K562 (cell line): Measurements from ENCODE around the gene SLC7A10. TPM values are rescaled to one million over a fixed set of nuclear protein-coding genes. Genes with fewer than 3 reads are reported as not detected.

ENCODE experiments used
- ATF7 ChIP-seq: fragments of 450-650 bp; IDR thresholded peaks from 2 replicates; pipeline ENCODE4 v1.7.1; 2014; ENCODE audit warnings: mild to moderate bottlenecking, moderate library complexity
- BRF1 ChIP-seq: IDR thresholded peaks from 3 replicates; pipeline ENCODE4 v1.6.1; 2011; ENCODE audit warnings: borderline replicate concordance, mild to moderate bottlenecking; ENCODE audit not compliant: insufficient read length; ENCODE audit errors: extremely low read depth
- C11orf30 ChIP-seq: fragments of 450-650 bp; IDR thresholded peaks from 2 replicates; pipeline ENCODE4 v1.6.1; 2016; ENCODE audit warnings: low read depth, mild to moderate bottlenecking
- CBX2 ChIP-seq: fragments of 200-600 bp; sonication (generic); IDR thresholded peaks from one replicate; pipeline ENCODE4 v1.6.1; 2012; ENCODE audit warnings: mild to moderate bottlenecking, low read length, inconsistent platforms; ENCODE audit not compliant: insufficient read depth, poor library complexity, severe bottlenecking
- CTCFL ChIP-seq: IDR thresholded peaks from 2 replicates; pipeline ENCODE4 v1.6.1; 2011; ENCODE audit warnings: borderline replicate concordance, low read depth, mild to moderate bottlenecking, moderate library complexity, low read length; ENCODE audit not compliant: insufficient read depth, poor library complexity, severe bottlenecking
- ETV1 ChIP-seq: fragments of 450-650 bp; conservative IDR thresholded peaks from 2 replicates; pipeline ENCODE4 v1.6.1; 2016; ENCODE audit warnings: missing genetic modification characterization, control low read depth, low read depth, missing compliant biosample characterization
- HMBOX1 ChIP-seq: sonication (generic); IDR thresholded peaks from 2 replicates; pipeline ENCODE4 v1.6.1; 2016
- MEIS2 ChIP-seq: fragments of 450-650 bp; IDR thresholded peaks from 2 replicates; pipeline ENCODE4 v1.6.1; 2014; ENCODE audit warnings: mild to moderate bottlenecking; ENCODE audit not compliant: partially characterized antibody
- NFIC ChIP-seq: fragments of 450-650 bp; IDR thresholded peaks from 2 replicates; pipeline ENCODE4 v1.6.1; 2017; ENCODE audit warnings: mild to moderate bottlenecking, inconsistent platforms
- NONO ChIP-seq, 2 experiments: fragments of 200-400 bp in 1 of 2; fragments of 450-650 bp in 1 of 2; formaldehyde crosslinking in 1 of 2; IDR thresholded peaks; 2 replicates each; pipeline ENCODE4 v1.6.1; 2017; ENCODE audit warnings: low read depth in 2 of 2, mild to moderate bottlenecking in 2 of 2, moderate library complexity in 2 of 2, low read length in 1 of 2
- POLR2G ChIP-seq: fragments of 200-400 bp; formaldehyde crosslinking; IDR thresholded peaks from 2 replicates; pipeline ENCODE4 v1.6.1; 2017; ENCODE audit warnings: low read depth, mild to moderate bottlenecking, antibody characterized with exemption, low read length, moderate library complexity
- PRDM10 ChIP-seq: fragments of 450-650 bp; IDR thresholded peaks from 2 replicates; pipeline ENCODE4 v1.6.1; 2018; ENCODE audit not compliant: partially characterized antibody
- SRF ChIP-seq, 2 experiments: fragments of 250-450, 450-650 bp in 1 of 2; sonication (Bioruptor Pico) in 1 of 2; sonication (generic) in 1 of 2; formaldehyde crosslinking; IDR thresholded peaks; 2 replicates each; pipeline versions ENCODE4 v1.5.0 to v1.5.1; 2020 to 2022; ENCODE audit warnings: mild to moderate bottlenecking in 1 of 2, missing genetic modification reagents in 1 of 2
- TBL1XR1 ChIP-seq, 2 experiments: IDR thresholded peaks; 2 replicates each; pipeline ENCODE4 v1.6.1; 2012; ENCODE audit warnings: improper control_type of control experiment in 2 of 2, low read length in 2 of 2, mild to moderate bottlenecking in 1 of 2
- TEAD1 ChIP-seq, 2 experiments: fragments of 450-650 bp in 1 of 2; sonication (generic) in 1 of 2; formaldehyde crosslinking; IDR thresholded peaks; 2 replicates each; pipeline versions ENCODE4 v1.4.0 to v1.8.0; 2020 to 2022; ENCODE audit warnings: mild to moderate bottlenecking in 2 of 2, missing genetic modification reagents in 1 of 2
- VEZF1 ChIP-seq: fragments of 200-800 bp; sonication (Bioruptor generic); IDR thresholded peaks from 2 replicates; pipeline ENCODE4 v1.6.1; 2017; ENCODE audit warnings: missing genetic modification characterization, missing compliant biosample characterization
- ZNF263 ChIP-seq: sonication (generic); formaldehyde crosslinking; IDR thresholded peaks from 2 replicates; pipeline ENCODE4 v1.8.0; 2022; ENCODE audit warnings: mild to moderate bottlenecking, missing genetic modification reagents, borderline replicate concordance
- ZSCAN32 ChIP-seq: fragments of 450-650 bp; formaldehyde crosslinking; IDR thresholded peaks from 2 replicates; pipeline ENCODE4 v1.4.0; 2020; ENCODE audit warnings: mild to moderate bottlenecking, moderate library complexity
- polyA plus RNA-seq, 8 experiments: library from polyadenylated mRNA; depleted of rRNA in 4 of 8; stranded (reverse) in 5 of 8; unstranded in 3 of 8; fragments of >200 nt; fragmentation: Nextera tagmentation in 2 of 8; fragmentation: Illumina TruSeq in 1 of 8; extraction: Ambion mirVana in 2 of 8; extraction: Trizol in 1 of 8; gene quantifications; 2 replicates each; pipeline versions ENCODE4 v1.2.1 to v1.2.3, GENCODE V29; 2011 to 2014; ENCODE audit warnings: inconsistent platforms in 1 of 8, missing spikeins in 1 of 8
- total RNA-seq, 7 experiments: library from RNA; depleted of rRNA in 6 of 7; stranded (reverse); fragments of >200 nt in 6 of 7; fragmentation: Illumina TruSeq in 2 of 7; extraction: Trizol in 2 of 7; gene quantifications; 2 replicates each; pipeline versions ENCODE4 v1.2.1 to v1.2.3, GENCODE V29; 2011 to 2021; ENCODE audit warnings: low replicate concordance in 1 of 7

SLC7A10 gene
- total and polyA plus RNA-seq, 9 of the 15 experiments (the other 6 are each of a cell fraction or from before 2014, with no cell fraction given) = 0.07 TPM; not detected in 8

GRCh38 chr19:33176670-33177416, 48.8 kb downstream of the SLC7A10 start (continued):
- TF ChIP-seq CTCFL = peak; percentile 70
- peak; percentile 83 for TF ChIP-seq NFIC
- TF ChIP-seq VEZF1 (CRISPR knock-in tag) = peak; percentile 76
- peak in 1 of 2 experiments; percentile 38; a peak in 1 of 4 replicates for TF ChIP-seq NONO (IDR thresholded peaks at IDR 0.05; ENCODE audit: low read depth in 2 of 2, low read length in 1 of 2)
- no peak for TF ChIP-seq ZSCAN32 (CRISPR knock-in tag)
- TF ChIP-seq C11orf30 = peak; percentile 57; the same call in 1 of the 2 replicates
- peak; percentile 93 for TF ChIP-seq HMBOX1
- TF ChIP-seq BRF1 = peak; percentile 40
- TF ChIP-seq ETV1 = peak; percentile 92
- no peak for TF ChIP-seq CBX2
- TF ChIP-seq ATF7 = peak; percentile 83; the same call in 1 of the 2 replicates
- TF ChIP-seq MEIS2 = peak; percentile 97
- TF ChIP-seq ZNF263 = peak; percentile 31; the same call in 1 of the 2 replicates
- TF ChIP-seq SRF (CRISPR knock-in tag; IDR thresholded peaks at IDR 0.05) = peak in 1 of 2 experiments; percentile 38; a peak in 1 of 4 replicates
- TF ChIP-seq TEAD1 (CRISPR knock-in tag; IDR thresholded peaks at IDR 0.05) = peak in 1 of 2 experiments; percentile 25; a peak in 1 of 4 replicates
- peak; percentile 96 for TF ChIP-seq POLR2G
- TF ChIP-seq TBL1XR1 (IDR thresholded peaks at IDR 0.05; ENCODE audit: low read length in 2 of 2) = peak; percentile 26 to 96; a peak in 2 of 4 replicates
- TF ChIP-seq PRDM10 = peak; percentile 6
